Measurements from ENCODE around the gene DEFB121.
"Not testable (repeated sequence)": the region's sequence is repeated elsewhere in the genome, so short reads cannot be mapped to it uniquely, and the experiment has no call there.

DEFB121 gene, protein sequence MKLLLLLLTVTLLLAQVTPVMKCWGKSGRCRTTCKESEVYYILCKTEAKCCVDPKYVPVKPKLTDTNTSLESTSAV

DNA sequence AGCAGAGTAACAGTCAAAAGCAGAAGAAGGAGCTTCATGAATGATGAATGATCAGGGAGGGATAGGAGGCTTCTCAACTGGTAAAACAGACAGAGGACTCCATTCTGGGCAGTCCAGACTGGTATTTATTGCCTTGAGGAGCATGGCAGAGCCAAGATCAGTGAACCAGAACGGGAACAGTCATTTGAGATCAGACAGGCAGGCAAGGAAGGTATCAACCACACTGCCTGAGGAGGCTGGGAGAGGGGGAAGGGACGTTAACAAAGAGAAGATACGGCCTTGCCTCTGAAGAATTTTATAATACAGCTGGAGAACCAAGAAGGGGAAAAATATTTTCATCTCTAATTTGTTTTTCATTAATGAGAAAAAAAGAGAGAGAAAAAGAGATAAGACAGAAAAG lies at the start of gene DEFB121:
Gene DEFB121, minus strand, starts transcription at position 101 of the 400 bp plus-strand sequence. Its CDS starts 63 bp downstream, at position 38.
- DNase-seq, result no peak

DNA sequence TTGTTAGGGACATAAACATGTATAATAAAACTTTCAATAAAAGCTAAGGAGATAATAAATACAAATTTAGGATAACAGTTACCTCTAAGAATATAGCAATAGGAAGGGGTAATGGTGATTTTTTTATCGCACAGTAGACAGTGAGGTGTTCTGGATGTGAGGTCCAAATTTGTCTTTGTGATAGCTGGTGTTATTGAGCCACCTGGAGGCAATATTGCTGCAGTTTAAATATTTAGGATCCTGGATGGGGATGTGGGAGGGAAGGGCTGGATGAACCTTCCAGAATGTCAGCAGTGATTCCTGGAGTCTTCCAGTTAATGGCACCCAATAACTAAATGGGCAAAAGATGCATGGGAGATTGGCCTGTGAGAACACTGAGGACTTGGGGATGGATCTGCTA lies 48.3 kb upstream of the DEFB121 start:
- no peak for DNase-seq

DNA sequence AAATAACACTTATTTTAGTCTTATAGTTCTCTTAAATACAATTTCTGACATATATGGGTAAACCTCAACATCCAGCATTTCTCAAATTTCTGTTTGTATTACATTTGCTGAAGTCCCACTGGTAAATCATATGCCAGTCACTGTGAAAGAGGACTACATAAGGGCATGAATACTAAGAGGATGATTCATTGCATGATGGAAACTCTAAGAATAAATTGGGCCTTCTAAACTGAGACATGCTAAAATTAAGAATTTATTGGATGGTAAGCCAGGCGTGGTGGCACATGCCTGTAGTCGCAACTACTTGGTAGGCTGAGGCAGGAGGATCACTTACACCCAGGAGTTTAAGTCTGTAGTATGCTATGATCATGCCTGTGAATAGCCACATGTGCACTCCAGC lies 46.6 kb upstream of the DEFB121 start:
- no peak for DNase-seq

DNA sequence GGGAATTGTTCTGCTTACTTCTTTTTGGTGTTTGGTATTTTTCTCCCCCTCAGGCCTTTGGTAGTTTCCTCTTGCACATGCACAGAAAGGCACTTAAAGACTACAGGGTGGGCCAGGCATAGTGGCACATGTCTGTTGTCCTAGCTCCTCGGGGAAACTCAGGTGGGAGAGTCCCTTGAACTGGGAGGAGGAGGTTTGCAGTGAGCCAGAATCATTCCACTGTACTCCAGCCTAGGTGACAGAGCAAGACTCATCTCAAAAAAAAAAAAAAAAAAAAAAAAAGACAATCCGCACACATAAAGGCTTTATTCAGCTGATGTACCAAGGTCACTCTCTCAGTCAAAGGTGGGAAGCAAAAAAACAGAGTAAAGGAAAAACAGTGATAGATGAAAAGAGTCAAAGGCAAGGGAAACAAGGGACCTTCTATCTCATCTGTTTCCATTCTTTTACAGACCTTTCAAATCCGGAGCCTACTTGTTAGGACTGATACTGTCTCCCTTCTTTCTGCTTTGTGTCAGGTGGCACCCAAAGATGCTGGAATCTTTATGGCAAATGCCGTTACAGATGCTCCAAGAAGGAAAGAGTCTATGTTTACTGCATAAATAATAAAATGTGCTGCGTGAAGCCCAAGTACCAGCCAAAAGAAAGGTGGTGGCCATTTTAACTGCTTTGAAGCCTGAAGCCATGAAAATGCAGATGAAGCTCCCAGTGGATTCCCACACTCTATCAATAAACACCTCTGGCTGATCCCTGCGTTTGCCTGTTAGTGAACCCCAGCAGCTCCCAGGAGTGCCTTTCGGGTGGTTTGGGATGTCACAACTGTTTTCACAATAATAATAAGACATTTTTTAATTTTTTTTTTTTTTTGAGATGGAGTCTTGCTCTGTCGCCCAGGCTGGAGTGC lies 43.7 kb upstream of the DEFB121 start:
- DNase-seq, result no peak

DNA sequence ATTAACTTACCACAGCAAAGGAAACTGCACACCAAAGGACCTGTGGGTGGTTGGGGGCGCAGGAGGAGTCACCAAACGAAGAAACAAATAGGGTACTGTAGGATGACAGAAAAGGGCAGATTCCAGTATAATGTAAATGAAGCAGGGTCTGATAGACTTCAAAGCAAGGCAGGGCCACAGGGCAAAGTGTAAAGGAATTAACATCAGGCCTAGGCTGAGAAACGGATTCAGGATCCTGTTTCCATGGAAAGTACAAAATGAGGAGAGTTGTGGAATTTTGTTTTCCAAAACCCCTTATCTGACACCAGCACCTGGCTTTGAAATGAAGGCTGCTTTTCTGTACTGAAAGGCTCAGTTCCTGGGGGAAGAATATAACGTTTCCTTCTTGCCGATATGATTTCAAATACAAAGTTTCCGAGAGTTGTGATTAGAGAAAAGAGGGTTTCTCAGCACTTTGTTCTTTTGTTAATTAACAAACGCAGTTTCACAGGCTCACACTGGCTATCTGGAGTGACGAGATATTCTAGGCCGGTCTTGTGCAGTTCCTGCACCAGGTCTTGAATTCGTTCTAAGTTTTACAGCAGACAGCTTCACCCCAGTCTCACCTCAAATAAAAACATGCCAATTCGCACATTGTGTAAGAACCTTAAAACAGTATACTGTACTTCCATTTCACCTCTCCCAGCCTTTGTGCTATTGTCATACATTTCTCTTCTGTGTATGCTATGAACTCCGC lies 40.2 kb upstream of the DEFB121 start:
- DNase-seq, result no peak

DNA sequence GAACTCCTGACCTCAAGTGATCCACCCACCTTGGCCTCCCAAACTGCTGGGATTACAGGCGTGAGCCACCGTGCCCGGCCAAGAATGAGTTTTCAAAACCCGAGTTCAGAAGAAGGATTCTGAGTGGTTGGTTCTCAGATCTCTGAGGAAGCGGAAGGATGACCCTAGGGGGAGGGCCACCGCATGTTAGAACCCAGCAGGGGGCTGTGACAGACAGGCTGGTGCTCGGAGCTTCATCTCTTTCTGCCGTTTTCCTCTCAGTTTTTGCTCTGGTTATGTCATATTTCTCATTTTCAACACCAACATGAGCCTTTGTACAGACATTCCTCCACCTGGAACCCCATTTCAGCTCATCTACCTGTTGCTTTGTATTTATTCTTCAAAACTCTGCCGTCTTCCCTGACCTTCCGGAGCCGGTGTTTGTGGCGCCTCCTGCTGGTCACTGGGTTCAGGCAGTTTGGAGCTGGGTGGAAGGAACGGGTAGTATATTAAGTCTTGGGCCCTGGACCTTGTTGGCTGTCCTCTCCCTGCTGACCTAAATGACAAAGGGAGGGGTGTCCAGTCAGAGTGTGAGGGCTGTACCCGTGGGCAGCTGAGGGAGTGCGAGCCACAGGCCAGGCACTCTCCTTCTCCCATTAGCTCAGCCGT lies 34.1 kb upstream of the DEFB121 start, which contains the start of gene DEFB123:
Gene DEFB123, plus strand, starts transcription at position 621 of the 648 bp plus-strand sequence. CDS start 67 bp downstream, outside the sequence.
- no peak for DNase-seq

DNA sequence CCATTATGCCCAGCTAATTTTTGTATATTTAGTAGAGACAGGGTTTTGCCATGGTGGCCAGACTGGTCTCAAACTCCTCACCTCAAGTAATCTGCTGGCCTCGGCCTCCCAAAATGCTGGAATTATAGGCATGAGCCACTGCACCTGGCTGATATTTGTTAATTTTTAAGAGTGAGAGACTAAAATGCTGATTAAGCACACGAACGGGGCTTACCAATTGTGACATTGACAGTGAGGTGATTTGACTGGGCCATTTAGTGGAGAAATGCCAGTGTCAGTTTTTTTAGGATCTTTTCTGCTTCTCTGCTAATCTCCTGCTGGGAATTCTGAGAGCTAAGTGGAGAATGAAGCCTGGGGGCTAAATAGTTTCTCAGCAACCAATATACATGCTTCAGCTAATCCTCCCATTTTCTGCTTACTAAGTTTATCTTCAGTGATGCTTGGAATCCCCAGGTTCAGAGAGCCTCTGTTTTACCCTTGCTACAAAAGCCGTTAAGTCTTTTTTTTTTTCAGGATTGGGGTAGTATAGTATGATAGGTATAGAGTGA lies 24.6 kb upstream of the DEFB121 start:
- no peak for DNase-seq

DNA sequence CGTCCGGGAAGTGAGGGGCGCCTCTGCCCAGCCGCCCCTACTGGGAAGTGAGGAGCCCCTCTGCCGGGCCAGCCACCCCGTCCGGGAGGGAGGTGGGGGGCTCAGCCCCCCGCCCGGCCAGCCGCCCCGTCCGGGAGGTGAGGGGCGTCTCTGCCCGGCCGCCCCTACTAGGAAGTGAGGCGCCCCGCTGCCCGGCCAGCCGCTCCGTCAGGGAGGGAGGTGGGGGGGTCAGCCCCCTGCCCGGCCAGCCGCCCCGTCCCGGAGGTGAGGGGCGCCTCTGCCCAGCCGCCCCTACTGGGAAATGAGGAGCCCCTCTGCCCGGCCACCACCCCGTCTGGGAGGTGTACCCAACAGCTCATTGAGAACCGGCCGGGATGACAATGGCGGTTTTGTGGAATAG lies 21.6 kb upstream of the DEFB121 start:
- DNase-seq, result not testable (repeated sequence)

DNA sequence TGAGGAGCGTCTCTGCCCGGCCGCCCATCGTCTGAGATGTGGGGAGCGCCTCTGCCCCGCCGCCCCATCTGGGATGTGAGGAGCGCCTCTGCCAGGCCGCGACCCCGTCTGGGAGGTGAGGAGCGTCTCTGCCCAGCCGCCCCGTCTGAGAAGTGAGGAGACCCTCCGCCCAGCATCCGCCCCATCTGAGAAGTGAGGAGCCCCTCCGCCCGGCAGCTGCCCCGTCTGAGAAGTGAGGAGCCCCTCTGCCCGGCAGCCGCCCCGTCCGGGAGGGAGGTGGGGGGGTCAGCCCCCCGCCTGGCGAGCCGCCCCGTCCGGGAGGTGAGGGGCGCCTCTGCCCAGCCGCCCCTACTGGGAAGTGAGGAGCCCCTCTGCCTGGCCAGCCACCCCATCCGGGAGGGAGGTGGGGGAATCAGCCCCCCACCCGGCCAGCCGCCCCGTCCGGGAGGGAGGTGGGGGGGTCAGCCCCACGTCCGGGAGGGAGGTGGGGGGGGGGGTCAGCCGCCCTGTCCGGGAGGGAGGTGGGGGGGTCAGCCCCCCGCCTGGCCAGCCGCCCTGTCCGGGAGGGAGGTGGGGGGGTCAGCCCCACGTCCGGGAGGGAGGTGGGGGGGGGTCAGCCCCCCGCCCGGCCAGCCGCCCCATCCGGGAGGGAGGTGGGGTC lies 21.0 kb upstream of the DEFB121 start:
- not testable (repeated sequence) for DNase-seq

DNA sequence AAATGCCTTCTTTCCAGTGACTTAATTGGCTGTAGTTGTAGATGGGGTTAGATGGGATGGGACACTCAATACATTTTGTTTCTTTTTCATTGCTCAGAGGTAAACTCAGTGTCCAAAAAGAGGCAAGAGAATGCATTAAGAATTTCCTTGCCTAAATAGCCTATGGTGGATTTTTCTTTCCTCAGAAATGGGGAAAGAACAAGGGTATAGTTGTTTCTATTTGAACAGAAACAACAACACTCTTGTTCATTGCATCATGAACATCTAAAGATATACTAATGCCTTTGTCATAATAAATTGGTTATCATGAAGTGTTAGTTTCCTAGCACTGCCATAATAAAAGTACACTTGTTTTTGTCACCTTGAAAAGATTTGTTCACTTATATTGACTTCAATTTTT lies 19.8 kb upstream of the DEFB121 start:
- no peak for DNase-seq

DNA sequence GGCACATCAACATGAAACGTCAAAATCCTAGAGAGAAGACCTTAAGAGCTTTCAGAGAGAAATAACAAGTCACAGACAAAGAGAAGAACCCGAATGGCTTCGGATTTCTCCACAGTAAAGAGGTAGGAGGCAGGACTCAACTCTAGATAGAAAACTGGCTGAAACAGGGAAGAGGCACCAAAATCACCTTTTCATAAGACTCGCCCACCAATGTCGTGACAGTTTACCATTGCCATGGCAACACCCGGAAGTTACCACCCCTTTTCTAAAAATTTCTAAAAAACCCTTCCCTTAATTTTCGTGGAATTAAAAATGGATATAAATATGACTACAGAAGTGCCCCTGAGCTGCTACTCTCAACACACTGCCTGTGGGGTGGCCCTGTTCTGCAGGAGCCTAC lies 12.3 kb upstream of the DEFB121 start:
- DNase-seq, result no peak

DNA sequence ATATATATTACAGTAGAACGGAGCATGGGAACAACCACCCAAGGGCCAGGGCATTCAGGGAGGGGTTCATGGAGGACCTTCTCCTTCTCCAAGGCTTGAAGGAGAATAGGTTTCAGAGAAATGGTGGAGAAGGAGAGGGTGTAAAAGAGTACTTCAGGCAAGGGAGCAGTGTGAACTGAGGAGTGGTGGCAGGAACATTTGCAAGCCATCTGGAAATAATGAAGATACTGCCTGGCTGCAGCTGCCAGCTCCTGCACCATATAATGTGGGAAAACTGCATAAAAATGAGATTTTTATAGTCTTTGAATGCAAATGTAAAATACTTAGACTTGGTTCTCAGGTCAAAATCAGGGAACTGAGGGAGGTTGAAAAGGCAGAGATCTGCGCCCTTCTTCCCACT lies 9.6 kb upstream of the DEFB121 start:
- DNase-seq, result no peak

DNA sequence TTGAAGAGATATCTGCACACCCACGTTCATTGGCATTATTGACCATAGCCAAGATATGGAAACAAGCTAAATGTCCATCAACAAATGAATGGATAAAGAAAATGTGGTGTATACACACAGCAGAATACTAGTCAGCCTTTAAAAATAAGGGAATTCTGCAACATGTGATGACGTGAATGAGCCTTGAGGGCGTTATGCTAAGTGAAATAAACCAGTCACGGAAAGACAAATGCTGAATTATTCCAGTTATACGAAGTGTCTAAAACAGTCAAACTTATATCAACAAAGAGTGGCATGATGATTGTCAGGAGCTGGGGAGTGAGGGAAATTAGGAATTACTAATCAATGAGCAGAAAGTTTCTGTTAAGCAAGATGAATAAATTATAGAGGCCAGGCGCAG lies 8.4 kb upstream of the DEFB121 start:
- no peak for DNase-seq

DNA sequence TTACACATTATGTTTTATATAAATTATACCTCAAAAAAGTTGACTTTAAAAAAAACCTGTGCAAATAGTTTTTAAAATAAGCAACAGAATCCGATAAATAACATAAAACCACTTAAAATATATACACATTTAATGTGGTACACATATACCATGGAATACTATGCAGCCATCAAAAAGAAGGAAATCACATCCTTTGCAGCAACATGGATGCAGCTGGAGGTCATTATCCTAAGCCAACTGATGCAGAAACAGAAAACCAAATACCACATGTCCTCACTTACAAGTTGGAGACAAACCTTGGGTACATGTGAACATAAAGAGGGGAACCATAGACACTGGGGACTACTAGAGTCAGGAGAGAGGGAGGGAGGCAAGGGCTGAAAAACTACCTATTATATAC lies 4.0 kb upstream of the DEFB121 start:
- DNase-seq, result no peak

DNA sequence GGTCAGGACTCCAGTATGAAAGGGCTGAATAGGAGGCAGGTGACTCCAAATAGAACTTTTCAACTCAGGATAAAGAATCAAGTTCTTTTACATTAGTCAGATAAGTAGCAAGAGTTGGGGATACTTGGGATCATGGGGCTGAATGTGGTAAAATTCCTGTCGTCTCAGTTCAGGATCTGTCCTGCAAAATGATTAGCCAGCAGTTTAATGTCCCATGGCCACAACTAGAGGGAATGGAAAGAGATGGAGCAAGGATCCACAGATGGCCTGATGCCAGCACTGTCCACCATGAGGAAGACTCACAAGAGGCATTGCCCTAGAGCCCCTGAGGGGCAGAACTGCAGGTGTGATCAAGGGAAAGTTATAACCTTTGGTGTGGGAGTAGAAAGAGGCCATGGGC lies 2.1 kb downstream of the DEFB121 start:
- DNase-seq, result no peak

DNA sequence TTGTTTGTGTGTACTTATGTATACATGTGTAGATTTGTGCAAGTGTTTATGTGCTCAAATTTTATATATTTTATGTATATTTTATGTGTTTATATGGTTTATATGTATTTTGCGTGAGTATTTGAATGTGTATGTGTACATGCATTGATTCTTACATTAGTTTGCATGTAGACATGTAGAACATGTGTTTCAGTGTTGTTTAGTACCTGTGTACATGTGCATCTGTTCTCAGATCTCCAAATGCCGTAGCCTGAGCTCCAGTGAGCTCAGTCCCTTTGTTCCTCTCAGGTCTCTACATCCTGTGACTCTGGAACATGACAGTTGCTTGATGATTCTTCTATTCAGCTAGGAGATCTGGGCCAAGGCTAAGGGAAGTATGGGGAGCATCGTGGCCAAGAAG lies 11.1 kb downstream of the DEFB121 start:
- no peak for DNase-seq

DNA sequence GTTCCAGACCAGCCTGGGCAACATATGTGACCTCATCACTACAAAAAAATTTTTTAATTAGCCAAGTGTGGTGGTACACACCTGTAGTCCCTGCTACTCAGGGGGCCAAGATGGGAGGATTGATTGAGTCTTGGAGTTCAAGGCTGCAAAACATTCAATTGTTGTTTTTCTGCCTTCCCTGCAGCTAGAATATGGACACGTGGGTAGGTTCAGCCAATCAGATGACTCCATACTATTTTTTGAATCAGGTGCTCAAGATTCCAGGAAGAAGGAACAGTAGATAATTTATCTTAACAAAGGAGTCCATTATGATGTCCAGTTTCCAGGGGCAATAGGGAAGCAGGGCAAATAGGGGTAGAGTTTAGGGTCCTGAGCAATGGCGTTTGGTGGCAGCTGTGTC lies 13.2 kb downstream of the DEFB121 start:
- DNase-seq, result no peak

DNA sequence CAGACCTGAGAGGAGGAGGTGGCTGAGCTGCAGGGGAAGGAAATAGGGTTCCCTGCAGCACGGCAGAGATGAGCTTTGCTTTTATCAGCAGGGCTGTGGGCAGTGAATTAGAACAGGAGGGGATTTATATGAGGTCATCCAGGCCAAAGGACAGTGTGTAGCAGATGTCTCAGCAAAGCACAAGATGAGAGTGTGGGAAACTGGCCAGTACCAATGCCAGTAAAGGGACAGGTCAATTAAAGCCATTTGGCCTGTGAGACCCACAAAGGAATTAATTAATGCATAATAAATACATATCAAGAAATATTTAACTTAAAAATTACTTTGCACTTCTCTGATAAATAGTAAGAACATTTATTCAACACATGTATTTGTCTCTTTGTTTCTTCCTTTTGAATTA lies 15.5 kb downstream of the DEFB121 start, which contains the start of gene DEFB119:
Gene DEFB119, minus strand, starts transcription at position 101 of the 400 bp plus-strand sequence. CDS start 107 bp downstream, outside the sequence.
- DNase-seq, result no peak

DNA sequence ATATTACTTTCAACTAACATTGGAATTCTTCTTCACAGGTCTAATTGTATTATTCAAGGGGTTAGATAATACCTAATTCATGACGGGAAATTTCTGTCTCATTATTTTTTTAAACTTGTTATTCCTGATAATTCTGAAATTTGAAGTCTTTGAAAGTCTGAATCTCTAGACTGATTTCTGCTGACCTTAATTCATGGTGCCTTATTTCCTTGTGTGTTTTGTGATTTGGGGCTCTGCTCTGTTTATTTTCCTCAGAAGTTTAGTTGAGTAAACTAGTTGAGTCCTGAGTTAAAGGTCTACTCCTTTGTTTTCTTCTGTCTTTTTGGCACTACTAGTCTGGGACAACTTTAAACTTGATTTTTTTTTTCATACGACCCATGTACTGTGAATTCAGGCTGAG lies 31.7 kb downstream of the DEFB121 start:
- DNase-seq, result no peak

DNA sequence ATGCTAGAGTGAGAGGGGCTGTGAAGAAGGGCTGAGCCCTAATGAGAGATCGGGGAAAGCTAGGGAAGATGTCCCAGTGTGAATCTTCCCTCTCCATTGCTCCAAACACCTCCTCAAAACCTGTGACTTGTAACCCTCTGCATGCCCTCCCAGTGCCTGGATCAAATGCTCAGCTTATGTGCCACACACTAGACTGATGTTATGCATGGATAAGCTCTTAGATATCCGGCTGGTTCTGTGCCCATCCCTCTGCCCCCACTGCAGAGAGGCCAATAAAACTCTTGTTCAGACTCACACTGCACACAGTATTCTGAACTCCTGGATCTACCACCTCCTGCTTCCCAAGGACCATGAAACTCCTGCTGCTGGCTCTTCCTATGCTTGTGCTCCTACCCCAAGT lies 37.7 kb downstream of the DEFB121 start, which contains the start of gene DEFB118:
Gene DEFB118, plus strand, starts transcription at position 301 of the 400 bp plus-strand sequence. Its CDS starts 50 bp downstream, at position 351.
- no peak for DNase-seq

DNA sequence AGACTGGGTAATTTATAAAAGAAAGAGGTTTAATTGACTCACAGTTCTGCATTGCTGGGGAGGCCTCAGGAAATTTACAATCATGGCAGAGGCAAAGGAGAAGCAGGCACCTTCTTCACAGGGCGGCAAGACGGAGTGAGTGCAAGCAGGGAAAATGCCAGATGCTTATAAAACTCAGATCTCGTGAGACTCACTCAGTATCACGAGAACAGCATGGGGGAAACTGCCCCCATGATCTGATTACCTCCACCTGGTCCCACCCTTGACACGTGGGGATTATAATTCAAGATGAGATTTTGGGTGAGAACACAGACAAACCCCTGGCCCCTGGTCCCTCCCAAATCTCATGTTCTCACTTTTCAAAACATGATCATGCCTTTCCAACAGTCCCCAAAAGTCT lies 41.7 kb downstream of the DEFB121 start:
- not testable (repeated sequence) for DNase-seq

DNA sequence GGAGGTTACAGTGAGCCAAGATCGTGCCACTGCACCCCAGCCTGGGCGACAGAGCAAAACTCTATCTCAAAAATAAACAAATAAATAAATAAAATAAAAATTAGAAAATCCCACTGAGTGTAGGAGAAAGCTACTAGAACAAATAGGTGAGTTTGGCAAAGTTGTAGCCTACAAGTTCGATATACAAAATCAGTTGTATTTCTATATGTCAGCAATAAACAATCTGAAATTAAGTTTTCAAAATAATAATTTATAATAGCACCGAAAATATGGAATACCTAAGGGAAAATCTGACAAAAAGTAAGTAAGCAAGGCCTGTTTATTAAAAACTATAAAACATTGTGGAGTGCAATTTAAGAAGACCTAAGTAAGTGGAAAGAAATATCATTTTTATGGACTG lies 42.7 kb downstream of the DEFB121 start:
- no peak for DNase-seq
